Measurements from ENCODE around the gene VSNL1.
A peak's percentile ranks its signal among the peaks of the same experiment; 100 is the strongest.

The VSNL1 gene

DNA sequence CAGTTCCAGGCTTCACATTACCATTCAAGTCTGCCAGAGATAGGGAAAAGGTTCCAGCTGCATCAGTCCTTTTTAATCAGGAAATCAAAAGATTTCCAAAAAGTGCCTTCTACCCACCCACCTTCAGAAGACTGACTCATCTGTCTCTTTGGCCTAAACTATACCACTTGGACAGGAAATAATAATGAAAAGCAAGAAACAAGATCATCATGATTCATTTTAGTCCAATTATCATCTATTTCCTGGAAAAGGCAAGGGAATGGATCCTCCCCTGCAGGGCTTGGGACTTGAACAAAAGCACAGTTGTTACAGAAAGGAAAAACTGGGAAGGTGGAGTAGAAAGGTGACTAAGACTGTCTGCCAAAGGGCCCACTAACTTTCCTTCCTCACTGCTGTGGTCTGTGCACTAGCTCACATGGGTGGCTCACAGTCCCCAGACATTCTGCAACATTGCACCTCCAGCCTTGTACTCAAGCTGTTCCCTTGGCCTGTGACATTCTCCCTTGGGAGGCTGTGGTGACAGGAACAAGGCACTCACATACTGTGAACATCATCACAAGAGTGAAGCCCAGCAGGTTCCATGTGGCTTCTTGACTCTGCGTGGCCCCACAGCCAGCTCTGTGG lies 75.3 kb downstream of the VSNL1 start:
- peak; percentile 3 for DNase-seq

DNA sequence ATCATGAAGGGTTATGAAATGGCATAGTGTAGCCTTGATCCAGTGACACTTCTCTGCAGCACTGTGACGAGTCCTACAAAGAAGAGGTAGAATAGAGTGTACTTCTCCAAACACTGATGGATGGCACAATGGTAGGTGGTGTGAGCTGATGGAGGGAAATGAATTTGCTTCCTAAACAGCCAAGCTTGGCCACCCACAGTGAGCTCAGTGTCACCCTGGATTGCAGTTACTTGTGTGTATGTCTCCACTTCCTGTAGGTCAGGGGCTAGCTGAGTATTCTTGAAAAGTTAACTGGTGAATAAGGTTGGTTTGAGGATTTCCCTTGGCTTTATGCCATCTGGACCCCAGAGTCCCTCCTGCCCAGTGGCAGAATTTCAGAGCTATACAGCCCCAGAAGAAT lies 75.9 kb downstream of the VSNL1 start:
- DNase-seq, result no peak

GRCh38 chr2:17617516-17617915 lies 77.0 kb downstream of the VSNL1 start:
- DNase-seq, result no peak

DNA sequence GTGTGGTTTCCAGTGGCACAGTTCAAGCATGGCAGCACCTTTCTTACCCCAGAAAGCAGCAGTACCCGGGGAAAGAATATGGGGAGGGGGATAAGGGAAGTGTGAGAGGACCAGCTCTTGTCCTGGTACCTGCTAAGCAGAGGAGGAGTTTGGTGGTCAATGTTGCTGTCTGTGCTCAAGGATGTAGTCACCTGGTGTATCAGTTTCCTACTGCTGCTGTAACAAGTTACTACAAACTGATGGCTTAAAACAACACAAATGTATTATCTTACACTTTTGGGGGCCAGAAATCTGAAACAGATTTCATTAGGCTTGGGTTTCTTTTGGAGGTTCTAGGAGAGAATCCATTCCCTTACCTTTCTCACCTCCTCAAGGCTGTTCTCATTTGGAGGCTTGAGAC lies 77.5 kb downstream of the VSNL1 start:
- DNase-seq, result no peak

GRCh38 chr2:17620280-17620679 lies 79.8 kb downstream of the VSNL1 start:
- DNase-seq, result no peak

DNA sequence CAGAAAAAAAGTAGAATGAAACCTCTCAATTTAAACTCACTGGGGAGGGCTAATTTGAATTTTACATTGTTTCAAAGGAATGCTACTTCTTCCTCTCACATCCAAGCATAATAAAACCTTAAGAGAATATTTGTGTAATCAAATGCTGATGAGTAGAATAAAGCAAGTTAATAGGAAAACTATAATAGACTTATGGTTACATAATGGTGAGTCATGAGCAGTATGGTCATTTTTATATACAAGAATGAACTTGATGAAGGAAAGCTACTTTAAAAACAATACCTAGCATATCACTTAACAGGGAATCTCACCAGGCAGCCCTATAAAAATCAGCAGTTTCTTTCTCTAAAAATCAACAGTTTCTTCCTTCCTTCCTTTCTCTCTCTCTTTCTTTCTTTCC lies 80.3 kb downstream of the VSNL1 start:
- no peak for DNase-seq

GRCh38 chr2:17621781-17622180 lies 81.3 kb downstream of the VSNL1 start:
- DNase-seq, result no peak

DNA sequence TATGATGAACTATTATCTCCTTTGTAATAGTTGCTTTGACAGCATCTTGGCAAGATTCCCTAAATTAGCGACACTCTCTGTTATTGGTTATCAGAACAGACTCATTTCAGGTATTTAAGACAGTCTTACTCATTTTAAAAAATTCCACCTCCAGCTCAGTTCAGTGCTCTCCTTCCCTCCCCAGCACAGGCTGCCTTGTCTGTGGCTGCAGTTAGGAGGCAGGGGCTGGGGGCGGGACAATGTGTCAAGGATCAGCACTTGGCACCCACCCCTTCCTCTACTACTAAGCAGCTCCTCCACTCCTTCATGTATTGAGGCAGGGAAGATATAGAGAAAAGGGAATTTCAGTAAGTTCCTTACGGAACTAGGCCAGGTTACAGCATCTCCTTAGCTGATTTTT lies 85.0 kb downstream of the VSNL1 start:
- no peak for DNase-seq

GRCh38 chr2:17626986-17627385 lies 86.5 kb downstream of the VSNL1 start:
- DNase-seq, result no peak

GRCh38 chr2:17627434-17627833 lies 86.9 kb downstream of the VSNL1 start:
- no peak for DNase-seq

- DNase-seq, result no peak
Observed at GRCh38 chr2:17628349-17629261, 88.1 kb downstream of the VSNL1 start.

GRCh38 chr2:17630089-17630488 lies 89.6 kb downstream of the VSNL1 start:
- DNase-seq, result no peak

DNA sequence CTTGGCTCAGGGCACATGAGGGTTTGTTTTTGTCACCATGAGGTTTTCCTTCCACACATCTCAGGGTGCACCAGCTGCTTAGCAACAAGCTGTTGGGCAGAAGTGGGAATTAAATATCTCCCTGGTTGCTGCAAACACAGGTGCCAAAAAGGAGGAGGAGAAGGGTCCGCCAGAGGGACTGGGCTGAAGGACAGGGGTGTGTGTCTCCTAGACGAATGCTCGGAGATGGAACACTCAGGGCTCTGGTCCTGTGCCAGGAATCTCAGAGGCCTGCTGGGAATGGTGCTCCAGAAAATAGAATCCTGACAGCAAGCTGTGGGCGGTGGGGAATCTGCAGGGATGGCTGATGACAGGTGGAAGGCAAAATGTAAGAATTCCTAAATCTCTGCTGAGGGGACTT lies 94.5 kb downstream of the VSNL1 start:
- no peak for DNase-seq

DNA sequence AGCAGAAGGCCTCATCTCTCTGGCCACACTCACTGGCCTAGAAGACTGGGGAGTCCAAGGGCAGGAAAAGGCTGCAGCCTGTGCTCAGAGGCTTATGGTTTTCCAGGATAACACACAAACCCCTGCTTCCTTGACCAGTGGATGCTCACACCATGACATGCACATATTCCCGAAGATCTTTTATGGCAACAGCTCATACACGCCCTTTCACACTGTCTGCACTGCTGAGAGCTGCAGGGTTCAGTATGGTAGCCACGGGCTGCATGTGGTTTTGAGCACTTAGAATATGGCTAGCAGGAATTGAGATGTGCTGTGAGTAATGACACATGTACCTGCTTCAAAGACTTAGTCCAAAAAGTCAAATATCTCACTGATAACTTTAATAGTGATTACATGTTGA lies 95.8 kb downstream of the VSNL1 start:
- DNase-seq, result no peak

DNA sequence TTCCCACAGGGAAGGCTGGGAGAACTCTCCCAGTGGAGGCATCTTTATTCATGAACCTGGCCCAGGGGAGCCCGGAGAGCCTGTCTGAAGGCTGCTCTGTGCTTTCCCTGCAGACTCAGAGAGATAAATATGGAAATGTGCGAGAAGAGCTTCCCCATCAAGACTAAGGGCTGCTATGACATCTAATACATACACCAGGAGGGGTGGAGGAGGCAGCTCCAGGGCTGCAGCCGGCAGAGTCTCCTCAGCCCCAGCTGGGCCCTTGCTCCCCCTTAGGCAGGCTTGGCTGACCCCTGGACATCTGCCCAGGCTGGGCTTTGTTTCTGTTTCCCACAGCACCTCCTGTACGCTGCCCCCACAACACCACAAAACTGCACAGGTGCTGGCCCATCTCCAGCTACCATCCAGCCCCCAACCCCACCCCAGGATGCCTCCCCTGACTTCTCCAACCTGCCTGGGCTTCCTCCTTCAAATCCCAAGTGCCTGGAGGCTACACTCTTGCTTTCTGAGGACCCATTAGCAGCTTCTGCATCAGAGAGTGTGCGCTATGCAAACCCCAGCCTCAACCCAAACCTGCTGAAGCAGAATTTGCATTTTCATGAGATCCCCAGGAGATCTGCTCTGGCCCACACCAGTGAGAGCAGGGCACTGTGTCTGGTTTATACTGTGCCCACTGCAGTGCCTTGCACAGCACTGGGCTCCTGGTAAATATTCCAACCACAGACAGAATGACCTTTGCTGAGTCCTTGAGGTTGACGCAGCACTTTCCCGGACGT lies 96.8 kb downstream of the VSNL1 start:
- no peak for DNase-seq

- DNase-seq, result no peak
Observed at GRCh38 chr2:17638196-17638743, 97.8 kb downstream of the VSNL1 start.

DNA sequence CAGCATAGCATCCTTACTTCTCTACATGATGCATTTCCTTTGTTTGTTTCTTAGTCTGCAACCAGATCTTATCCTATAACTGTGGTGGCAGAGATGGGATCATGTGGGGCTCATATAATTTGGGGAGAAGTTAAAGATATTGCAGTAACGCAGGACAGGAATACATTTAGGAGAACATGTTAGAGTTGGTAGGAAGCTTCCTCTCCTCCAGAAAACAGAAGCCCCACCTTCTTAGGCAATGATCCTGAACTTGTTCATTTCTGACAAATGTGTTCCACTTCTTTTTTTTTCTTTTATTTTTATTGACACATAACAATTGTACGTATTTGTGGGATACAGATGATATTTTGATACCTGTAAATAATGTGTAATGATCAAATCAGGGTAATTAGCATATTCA lies 99.9 kb downstream of the VSNL1 start:
- no peak for DNase-seq

DNA sequence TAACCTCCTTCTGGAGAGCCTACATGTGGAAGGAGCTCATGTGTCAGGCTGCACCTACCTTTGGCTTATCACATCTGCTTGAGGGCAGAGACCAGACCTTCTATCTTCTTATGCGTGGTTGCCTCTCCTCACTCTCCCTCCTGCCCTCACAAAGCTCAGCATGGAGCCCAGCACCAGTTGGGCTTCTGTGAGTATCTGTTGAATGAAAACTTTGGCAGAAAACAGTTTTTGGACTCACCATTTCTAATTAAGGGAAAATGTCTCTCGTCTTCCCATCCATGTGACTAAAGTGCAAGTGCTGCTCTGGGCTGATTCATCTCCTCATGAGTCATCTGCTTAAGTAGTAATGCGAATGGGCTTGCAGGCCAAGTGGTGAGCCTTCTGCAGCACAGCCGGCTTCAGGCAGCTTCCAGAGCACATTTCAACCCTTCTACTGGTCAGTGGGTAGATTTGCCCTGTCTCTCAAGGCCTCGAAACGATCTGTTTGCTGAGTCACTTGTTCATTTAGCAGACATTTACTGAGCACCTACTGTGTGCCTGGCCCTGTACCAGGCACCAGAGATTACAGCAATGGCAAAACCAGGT lies 102.6 kb downstream of the VSNL1 start:
- DNase-seq, result peak; percentile 91

- DNase-seq, result peak; percentile 65
Observed at GRCh38 chr2:17644997-17645720, 104.7 kb downstream of the VSNL1 start.

GRCh38 chr2:17646081-17646554 lies 105.6 kb downstream of the VSNL1 start:
- DNase-seq, result peak; percentile 86

DNA sequence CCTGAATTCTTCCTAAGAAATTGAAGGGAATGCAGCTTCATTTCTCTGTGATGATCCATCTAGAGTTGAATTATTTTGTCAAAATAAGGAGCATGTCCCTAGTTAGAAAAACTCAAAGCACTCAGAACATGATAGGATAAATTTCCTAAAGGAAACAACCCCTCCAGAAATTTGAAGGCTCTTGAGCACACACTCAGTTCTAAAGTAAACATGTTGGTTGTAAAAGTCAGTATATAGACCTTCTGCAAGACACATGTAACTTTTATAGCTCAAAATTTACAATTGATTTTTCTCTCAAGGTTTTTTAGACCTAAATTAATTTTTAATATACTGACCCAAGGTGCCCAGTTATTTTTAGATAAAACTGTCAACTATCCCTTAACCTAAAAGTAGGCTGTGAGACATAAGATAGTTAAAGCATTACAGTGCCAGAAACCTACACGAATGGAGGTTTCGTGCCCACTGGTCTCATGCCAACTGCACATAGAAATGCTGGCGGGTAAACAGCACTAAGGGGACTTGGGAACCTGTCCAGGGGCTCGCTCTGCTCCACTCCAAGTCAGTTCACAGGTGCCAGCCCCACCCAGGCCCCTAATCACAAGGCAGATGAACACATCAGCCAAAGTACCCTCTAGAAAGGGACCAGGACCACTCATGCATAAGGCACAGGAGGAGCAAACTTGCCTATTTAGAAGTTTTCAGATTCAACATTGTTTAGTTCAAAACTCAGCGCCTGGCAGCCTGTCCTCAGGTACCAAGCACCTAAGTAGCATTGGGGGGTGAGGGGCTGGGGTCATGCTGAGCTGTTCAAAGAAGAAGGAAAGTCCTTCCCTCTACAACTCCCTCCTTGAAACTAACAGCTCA lies 106.6 kb downstream of the VSNL1 start:
- DNase-seq, result no peak
